ENCODE data around the gene LDLRAD4.

LDLRAD4 gene

DNA sequence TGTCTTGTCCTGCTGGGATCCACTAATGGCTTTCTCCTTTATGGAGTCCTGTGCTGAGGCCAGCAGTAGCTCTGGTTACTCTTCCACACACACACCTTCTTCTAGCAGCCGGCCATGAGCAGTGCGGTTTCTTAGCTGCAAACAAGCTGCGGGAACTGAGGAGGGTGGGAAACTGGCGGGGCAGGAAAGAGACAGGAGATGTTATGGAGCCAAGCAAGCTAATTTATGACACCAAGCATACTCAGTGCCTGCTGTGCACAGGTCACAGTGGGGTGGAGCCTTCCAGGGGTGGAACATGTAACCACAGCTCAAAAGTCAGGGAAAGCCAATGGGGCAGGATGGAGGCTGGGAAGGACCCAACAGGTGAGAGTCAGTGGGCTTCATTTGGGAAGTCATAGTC is 327.0 kb downstream of the LDLRAD4 start:
- DNase-seq (ENCODE audit: low read depth): no peak
- H3K4me3 ChIP-seq (ENCODE audit: low read length): no peak overlapping the region

DNA sequence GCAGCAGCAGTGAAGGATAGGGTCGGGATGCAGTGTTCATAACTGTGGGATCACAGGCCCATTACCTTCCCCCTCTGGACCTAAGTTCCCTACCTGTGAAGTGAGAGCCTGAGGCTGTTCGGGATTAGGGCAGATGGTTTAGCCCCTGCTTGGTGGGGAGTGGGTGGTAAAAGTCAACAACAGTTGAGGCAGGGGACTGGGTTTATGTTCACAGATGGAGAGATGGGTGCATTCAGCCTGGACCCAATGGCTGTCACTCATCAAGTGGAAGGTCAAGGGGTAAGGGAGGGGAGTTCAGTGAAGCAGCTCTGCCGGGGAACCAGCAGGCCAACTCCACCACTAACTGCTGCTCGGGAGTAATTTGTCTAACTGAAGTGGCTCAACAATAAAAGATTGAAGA is 327.4 kb downstream of the LDLRAD4 start:
- TF ChIP-seq, protein P1, sequence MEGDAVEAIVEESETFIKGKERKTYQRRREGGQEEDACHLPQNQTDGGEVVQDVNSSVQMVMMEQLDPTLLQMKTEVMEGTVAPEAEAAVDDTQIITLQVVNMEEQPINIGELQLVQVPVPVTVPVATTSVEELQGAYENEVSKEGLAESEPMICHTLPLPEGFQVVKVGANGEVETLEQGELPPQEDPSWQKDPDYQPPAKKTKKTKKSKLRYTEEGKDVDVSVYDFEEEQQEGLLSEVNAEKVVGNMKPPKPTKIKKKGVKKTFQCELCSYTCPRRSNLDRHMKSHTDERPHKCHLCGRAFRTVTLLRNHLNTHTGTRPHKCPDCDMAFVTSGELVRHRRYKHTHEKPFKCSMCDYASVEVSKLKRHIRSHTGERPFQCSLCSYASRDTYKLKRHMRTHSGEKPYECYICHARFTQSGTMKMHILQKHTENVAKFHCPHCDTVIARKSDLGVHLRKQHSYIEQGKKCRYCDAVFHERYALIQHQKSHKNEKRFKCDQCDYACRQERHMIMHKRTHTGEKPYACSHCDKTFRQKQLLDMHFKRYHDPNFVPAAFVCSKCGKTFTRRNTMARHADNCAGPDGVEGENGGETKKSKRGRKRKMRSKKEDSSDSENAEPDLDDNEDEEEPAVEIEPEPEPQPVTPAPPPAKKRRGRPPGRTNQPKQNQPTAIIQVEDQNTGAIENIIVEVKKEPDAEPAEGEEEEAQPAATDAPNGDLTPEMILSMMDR (conservative IDR thresholded peaks at IDR 0.05; ENCODE audit: low read depth, low read length): no peak
- no peak for DNase-seq (ENCODE audit: low read depth)
- H3K4me3 ChIP-seq (ENCODE audit: low read length): no peak overlapping the region

More for the DNA sequence above, 327.0 kb downstream of the LDLRAD4 start:
- TF ChIP-seq, protein P1 (conservative IDR thresholded peaks at IDR 0.05; ENCODE audit: low read depth, low read length): no peak

DNA sequence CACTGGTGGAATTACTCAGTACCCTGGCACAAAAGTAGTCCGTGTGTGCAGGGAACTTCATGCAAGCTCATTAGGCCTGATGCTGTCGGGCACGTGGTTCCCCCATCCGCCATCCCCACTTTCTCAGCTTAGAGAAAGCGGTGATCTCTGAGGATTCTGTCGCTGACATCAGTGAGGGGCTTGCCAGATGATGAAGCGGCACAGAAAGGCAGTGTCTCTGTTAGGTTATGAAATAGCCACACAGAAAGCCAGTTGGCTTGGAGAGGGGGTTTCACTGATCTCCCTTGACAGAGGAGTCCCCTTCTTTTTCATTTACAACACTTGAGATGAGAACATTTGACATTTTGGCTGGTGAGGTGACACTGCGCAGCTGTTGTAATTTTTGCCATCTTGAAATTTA is 328.1 kb downstream of the LDLRAD4 start:
- TF ChIP-seq, protein P1 (conservative IDR thresholded peaks at IDR 0.05; ENCODE audit: low read depth, low read length): no peak
- no peak overlapping the region for H3K4me3 ChIP-seq (ENCODE audit: low read length)
- no peak for DNase-seq (ENCODE audit: low read depth)

DNA sequence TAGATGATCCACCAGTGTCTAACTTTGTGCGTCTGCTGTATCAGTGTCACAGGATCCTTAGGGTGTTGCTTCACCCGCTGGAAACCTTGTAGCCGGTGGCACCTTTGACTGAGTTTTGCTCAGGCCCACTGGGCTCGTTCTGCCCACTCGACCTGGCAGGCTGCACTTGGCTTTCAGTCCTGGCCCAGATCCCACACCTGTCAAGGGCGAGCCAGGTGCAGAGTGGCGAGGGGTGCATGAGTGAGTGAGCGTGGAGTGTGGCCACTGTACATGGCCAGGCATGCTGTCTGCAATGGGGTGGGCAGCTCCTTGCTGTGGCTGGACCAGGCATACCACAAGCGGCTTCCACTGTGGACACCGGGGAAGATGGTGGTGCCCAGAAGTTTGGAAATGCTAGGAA is 328.8 kb downstream of the LDLRAD4 start:
- TF ChIP-seq, protein P1 (conservative IDR thresholded peaks at IDR 0.05; ENCODE audit: low read depth, low read length): no peak
- no peak overlapping the region for H3K4me3 ChIP-seq (ENCODE audit: low read length)
- no peak for DNase-seq (ENCODE audit: low read depth)

DNA sequence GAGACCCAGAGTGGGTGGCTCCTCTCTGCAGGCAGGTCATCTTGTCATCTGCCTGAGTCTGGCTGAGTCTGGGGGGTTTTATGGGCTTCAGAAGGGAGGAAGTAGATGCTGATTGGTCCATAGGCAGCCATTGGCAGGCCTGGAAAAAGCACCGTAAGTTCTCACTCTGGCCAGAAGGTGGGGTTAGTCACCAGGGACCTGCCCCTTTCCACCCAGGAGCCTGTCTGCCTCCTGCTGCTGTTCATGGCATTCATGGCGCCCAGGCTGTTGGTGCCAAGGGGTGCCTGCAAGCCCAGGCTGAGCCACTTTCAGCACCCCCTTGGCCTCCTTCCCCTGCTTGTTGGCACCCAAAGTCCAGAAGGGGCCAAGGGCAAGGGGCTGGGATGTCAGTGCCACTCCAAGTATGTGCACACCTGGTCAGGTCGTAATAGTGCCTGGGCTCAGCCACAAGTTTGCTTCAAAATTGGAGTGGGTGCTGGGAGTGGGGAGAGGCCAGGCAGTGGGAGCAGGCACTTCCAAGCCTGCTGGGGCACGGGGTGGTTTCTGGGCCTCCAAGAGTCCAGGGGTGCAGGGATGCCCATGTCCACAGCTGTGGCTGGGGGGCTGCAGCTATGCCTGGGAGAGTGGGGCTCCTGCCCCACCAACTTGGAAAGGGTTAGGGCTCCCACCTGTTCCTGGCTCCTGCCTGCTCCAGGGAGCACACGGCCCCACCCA is 329.7 kb downstream of the LDLRAD4 start:
- DNase-seq (ENCODE audit: low read depth): no peak
- no peak overlapping the region for H3K4me3 ChIP-seq (ENCODE audit: low read length)
- TF ChIP-seq, protein P1 (conservative IDR thresholded peaks at IDR 0.05; ENCODE audit: low read depth, low read length): no peak

DNA sequence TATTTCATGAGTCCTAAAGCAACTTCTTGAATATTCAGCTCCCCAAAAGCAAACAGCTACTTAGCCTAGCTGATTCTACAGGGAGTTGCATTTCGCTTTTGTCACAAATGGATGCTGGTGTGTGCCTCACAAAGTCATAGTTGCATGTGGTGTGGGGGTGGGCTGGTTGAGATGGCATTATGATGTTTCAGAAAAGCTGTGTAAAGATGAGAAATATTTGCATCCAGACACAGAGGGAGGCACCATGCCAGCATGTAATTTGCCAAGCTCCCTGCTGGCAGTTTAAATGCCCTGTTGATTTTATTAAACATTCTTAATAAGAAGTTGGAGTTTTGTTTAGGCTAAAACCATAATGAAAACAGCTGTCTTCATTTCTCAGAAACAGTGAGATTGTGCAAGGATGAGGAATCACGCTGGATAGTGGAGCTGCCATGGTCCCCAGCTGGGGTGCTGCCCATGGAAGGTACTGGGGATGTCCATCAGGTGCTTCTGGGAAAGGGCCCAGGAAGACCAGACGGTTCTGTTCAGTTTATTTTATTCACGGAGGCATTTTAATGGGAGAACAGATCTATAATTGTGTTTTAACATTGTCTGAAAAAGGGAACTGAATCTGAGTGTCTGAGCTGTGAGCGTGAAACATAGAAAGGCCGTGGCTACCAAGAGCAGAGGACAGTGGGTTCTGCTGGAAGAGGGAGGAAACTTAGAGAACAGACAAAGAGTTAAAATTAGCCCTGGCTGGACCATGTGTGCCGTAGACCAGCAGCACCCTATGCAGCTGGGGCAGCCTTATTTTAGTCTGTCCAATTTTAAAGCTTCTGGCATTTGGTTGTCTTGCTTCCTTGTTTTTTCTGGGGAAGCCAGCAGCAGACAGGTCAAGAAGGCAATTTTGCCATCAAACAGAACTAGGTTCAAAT is 330.7 kb downstream of the LDLRAD4 start:
- TF ChIP-seq, protein P1 (conservative IDR thresholded peaks at IDR 0.05; ENCODE audit: low read depth, low read length): no peak
- H3K4me3 ChIP-seq (ENCODE audit: low read length): no peak overlapping the region

More for the DNA sequence above, 330.7 kb downstream of the LDLRAD4 start:
- DNase-seq (ENCODE audit: low read depth): no peak

Data from retinal pigment epithelial cell (primary cell).